NCI-H1694 (cell line): ENCODE results near the gene BPHL.
A peak's percentile ranks its signal among the peaks of the same experiment; 100 is the strongest.
"Not testable (repeated sequence)": the region's sequence is repeated elsewhere in the genome, so short reads cannot be mapped to it uniquely, and the experiment has no call there.

Source experiments
- DNase-seq: peaks from one replicate; lab custom pipeline; 2025; lab: John Stamatoyannopoulos, UW

Gene BPHL

DNA sequence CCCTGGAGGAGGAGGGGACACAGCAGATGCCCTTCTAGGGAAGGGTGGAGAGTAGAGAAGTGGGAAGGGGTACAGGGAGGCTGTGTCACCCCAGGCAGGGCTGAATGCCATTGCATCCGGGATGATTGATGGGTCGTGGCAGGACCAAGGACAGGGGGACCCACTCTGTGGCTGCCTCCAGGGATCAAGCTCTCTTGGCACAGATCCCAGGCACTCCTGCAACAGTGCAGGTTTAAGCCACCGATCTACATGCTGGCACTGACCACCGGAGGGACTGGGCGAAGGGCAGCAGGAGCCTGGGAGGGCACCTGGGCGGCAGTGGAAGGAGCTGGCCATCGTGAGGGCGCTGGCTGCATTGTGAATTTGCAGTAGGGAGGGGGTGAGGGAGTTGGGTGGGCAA is 61.4 kb downstream of the BPHL start:
- not testable (repeated sequence) for DNase-seq

DNA sequence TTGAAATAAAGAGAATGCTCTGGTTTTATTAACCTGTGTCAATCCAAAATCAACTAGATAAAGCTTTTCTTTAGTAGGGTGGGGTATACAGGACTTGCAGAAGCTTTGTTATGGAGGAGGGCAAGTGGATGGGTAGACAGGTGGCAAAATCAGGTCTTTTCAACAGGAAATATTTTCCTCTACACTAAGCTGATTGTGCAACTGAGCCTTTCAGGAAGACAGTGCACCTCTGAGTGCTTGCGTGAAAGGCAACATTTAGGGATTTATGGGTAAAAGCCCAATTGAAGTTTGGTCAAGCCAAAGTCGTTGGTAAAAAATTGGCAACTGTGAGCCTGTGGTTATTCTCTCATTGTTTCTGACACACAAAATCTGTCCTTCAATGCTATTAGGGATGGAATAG is 62.6 kb downstream of the BPHL start:
- DNase-seq = no peak

DNA sequence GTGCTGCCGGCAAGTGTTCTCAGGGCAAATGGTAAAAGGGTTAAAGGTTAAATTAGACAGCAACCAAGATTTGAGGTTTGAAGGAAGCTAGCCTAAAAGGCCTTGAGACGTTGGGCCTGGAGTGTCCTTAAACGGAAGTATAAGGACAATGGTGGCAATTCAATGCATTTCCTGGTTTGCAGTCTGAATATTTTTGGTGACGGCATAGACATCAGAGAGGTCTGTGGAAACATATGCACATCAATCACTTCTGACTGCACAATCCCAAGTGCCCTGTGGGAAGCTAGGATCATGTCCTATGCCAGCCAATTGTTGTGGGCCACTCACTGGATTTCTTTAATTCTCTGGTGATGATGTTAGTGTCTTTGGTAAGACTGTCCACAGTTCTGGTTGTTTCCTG is 64.6 kb downstream of the BPHL start:
- no peak for DNase-seq

DNA sequence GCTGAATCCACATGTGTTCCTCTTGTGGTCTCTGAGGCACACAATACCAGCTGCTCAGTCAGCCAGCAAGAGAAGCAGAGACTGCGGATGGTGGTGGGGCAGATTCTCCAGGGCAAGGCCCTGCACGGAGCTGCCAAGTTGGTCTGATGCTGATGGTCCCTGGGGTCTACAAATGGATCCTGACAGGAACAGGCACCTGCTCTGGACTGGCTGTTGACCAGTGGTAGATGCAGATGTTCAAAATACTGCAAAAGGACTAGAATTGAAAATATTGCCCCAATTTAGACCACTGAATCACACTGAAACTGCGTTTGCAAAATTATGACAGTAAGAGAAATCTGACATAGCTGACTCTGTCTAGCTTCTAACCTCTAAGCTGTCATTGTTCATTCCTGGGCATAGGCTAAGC is 68.5 kb downstream of the BPHL start:
- no peak for DNase-seq

DNA sequence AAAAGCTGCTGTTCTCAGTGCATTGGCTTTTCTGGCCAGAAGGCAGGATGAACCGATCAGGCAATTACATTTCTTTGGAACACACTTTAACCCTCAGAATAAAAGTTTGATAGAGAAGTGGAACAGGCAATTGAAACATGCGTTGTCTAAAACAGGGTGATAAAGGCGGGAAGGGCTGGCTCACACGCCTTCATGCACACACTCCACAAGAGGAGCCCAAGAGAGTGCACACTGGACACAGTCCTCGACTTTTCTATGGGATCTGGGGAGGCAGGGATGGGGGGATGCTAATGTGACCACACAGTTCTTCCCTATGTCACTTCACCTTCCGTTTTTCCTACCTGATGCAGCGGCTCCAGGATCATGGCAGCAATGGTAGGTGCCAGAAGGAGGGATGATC is 69.8 kb downstream of the BPHL start:
- DNase-seq = no peak

DNA sequence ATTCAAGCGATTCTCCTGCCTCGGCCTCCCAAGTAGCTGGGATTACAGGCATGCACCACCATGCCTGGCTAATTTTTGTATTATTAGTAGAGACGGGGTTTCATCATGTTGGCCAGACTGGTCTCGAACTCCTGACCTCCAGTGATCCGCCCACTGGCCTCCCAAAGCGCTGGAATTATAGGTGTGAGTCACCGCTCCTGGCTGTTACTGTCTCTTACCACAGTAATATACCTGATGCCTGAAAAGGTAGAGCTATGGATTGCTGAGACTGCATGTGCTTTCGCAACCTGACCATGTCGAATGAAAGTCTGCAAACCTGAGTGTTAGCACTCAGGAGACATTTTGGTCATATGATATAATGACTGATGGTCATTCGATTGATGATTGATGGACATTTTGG is 70.7 kb downstream of the BPHL start:
- not testable (repeated sequence) for DNase-seq

DNA sequence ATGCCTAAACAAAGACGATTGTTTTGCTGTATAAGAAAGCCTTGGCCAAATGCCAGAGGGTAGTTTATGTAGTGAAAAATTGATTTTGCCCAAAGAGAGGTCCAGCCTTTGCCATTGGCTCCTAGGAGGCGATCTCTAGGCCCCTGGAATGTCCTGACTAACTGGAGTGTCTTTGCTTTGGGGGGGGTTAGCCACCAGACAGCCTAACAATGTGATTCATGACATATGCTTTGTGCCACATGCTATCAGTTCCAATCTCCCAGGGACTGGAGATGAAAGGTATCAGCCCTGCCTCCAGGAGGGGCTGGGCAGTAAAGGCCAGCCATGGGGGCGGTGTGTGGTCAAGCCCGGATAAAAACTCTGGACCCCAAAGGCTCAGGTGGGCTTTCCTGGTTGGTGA is 71.5 kb downstream of the BPHL start:
- DNase-seq = no peak

DNA sequence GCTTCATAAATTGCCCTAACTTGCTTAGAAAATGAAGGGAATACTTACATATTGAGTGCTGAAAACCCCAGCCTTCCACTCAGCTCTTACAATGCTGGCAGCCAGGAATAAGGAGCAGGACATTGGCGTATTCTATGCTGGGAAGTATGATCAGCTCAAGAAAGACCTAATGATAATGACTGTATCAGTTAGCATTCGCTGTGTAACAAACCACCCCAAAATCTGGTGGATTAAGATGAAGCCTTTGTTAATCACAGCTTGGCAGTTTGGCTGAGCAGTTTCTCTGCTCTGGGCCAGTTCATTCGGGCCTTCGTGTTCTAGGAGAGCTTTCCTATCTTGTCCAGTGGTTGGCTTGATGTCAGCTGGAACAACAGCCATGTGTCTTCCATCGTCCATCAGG is 72.3 kb downstream of the BPHL start:
- DNase-seq = no peak

DNA sequence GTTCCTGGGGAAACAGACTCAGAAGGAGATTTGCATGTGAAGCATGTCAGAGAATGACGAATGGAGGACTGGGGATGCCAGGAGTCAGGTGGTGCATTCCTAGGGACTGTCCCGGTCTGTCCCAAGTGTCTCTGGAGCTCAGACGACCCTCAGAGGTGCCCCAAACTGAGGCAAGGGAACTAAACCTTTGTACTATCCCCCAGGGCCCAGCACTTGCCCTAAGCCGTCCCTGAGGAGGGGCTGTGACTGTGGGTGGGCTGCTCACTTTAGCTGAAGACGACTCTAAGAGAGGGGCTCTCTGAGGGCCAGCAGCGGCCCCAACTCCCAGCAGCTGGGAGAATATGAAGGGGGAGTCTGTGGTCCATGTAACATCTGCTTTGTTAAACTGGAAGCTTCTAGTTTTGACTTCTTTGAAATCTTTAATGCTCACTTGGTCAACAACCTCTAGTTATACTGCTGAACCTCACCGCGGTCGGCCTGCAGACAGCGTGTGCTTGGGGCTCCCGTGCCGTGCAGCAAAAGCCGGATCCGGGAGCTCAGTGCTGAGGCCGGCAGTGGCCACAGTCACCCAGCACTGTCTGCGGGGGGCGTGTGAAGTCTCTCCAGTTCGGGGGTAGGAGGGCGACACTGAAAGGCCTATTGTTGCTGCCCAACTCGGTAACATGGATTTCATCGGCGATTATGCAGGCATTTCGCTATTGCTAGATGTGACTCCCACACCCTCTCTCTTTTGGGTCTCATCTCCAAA is 74.8 kb downstream of the BPHL start:
- no peak for DNase-seq

DNA sequence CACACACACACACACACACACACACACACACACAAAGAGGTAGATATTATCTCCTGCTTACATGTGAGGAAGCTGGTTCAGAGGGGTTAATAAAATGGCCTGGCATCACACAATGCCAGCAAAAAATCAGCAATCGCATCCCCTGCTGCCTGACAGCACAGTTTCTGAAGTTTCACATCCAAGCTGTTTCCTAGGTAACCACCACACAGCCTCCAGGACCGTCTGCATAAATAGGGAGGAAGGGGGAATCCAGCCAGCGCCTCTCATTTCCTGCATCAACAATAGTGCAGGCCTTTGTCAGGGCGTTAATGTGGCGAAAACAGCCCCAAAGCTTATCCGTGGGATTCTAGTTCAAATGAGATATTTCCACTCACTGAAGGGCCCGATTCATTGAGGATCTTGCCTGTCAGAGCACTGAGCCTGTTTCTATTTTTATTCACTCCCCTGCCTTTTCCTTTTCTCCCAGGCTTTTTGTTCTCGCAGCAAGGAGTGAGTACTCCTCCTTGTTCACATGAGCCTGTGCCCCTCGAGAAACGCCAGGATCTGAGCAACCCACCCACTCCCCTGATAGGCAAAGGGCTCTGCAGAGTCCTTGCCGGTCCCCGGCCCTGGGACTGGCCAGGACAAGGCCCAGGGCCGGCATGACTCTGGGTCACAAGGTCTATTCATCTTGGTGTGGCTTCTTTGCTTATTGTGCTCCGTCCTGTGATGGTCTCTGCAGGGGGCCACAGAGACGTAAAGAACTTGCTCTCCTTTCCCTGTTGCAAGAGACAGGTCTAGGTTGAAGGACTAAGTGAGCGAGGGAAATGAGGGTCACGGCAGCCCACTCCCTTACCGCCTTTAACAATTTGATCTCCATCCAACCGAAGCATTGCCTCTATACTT is 76.3 kb downstream of the BPHL start:
- DNase-seq = peak; percentile 58

DNA sequence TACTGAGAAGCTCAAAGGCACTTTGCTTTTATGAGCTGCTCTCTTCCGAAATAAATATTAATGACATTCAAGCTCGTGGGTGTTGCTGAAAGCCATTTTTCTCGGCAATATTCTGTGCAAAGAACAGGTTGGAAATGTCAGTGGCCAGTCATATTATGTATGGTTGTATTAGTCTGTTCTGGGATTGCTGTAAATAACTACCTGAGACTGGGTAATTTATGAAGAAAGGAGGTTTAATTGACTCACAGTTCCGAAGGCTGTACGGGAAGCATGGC is 76.8 kb downstream of the BPHL start:
- DNase-seq = no peak

DNA sequence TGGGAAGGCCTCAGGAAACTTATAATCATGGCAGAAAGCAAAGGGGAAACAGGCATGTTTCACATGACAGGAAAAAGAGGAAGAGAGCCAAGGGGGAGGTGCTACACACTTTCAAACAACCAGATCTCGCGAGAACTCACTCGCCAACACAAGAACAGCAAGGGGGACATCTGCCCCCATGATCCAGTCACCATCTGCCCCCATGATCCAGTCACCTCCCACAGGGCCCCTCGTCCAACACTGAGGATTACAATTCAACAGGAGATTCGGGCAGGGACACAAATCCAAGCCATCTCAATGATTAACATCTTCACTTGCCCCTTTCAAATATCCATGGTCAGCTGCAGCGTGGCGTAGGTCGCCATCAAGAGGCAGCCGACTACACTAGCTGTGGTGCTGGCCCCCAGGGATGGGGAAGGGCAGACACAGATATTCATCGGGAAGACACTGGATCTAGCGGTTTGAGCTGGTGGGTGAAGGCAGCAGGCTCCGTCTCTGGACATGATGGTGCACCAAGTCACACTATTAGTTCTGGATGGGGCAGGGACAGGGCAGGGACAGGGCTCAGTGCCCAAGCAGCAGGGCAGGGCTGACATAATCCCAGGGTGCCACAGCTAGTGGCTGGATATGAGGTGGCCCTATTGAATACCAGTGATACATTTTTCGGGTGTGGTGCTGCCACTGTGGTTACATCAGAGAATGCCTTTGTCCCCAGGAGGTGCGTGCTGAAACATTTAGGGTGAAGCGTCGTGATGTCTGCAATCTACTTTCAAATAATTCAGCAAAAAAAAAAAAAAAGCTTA is 77.4 kb downstream of the BPHL start:
- DNase-seq = peak; percentile 81

DNA sequence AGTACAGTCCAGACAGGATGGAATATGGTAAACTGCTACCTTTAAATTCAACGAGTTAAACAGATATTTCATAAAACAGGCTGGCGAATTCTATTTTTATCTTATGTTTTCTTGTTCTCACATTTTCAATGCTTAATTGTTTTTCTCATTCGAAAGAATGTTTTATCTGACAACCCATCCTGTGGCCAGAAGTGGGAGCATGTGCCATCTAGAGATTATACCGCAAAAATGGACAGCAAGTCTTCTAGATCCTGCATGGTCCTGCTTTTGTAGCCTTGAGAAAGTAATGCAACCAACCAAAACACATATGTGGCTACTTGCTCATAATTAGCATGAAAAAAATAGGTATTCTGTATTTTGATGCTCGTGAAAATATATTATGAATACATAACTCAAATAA is 78.3 kb downstream of the BPHL start:
- DNase-seq = no peak

DNA sequence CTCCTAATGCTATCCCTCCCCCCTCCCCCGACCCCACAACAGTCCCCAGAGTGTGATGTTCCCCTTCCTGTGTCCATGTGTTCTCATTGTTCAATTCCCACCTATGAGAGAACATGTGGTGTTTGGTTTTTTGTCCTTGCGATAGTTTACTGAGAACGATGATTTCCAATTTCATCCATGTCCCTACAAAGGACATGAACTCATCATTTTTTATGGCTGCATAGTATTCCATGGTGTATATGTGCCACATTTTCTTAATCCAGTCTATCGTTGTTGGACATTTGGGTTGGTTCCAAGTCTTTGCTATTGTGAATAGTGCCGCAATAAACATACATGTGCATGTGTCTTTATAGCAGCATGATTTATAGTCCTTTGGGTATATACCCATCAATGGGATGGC is 79.2 kb downstream of the BPHL start:
- DNase-seq = not testable (repeated sequence)

DNA sequence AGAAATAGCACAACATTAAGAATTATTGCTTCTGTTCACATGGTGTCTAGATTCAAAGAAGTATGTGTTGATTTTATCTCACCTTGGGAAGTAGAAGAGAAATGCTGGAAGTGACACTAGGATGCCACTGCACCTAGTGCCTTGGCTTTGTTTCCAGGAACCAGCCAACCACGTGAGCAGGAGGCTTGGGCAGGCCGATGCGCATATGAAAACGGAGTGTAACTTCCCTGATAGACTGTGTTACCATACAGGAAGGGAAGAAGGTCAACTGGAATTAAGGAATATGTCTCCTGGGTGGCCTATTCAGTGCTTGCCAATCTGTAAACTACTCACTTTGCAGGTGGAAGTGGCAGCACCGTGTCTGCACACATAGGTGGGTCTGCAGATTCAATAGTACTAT is 80.9 kb downstream of the BPHL start:
- DNase-seq = no peak

DNA sequence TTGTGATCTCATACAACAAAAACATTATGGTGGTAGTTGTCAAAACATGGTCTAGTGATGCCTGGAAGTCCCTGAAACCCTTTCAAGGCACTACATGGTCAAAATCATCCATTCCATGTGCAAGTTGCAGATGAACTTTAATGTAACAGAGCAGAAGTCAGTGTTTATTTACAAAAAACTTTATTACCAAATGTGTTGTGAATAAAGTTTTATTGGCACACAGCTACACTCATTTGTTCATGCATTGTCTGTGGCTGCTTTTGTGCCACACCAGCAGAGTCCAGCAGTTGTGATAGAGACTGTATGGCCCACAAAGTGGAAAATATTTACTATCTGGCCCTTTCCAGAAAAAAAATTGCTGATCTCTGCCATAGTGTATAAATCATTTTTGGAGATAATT is 82.2 kb downstream of the BPHL start:
- no peak for DNase-seq

DNA sequence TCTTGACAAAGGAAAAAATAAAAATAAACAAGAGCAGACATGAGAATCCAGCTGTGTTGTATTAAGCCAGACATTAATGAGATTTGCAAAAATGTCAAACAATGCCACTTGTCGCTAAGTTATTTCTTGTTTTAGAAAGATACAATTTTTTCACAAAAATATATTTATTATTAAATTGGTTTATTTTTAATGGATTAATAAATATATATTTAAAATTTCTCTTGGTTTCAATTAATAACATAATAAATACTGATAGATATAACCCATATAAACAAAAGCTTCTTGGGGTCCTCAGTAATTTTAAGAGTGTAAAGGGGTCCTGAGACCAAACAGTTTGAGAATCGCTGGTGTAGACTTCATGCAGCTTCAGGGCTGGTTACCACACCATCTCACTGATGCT is 82.9 kb downstream of the BPHL start:
- no peak for DNase-seq
